Heart left ventricle (tissue), 13 donors: Measurements from ENCODE around the gene DLG1.

Source experiments
- CTCF ChIP-seq, 12 donors: fragments of 200-600 bp; sonication (generic) in 4 of 12; IDR thresholded peaks; one replicate each; pipeline versions ENCODE4 v1.5.0 to v1.8.0; 2018 to 2022; ENCODE audit warnings: antibody characterized with exemption in 12 of 12, mild to moderate bottlenecking in 5 of 12
- POLR2A ChIP-seq, 2 donors: fragments of 450-650 bp; IDR thresholded peaks; one replicate each; pipeline ENCODE4 v1.6.1; 2017; ENCODE audit warnings: antibody characterized with exemption in 2 of 2, mild to moderate bottlenecking in 2 of 2, moderate library complexity in 2 of 2
- donor health status: ischemic (EF 13 %, LVEDD 7.1; RV severe dilation, severe dysfunction).
- donor health status: DM: no; HTN: yes; CAD: no.
- donor health status: DM: no; HTN: no; CAD: no.
- donor health status: ischemic (EF 25% LVEDD 6.9; RV normal size, moderate dysfunction).
- donor health status: ischemic (EF 25% LVEDD 5.7; RV mildly dilated, moderate dysfunction).
- donor health status: ischemic (EF 35%, LVEDD 5.7; RV mildly dilated, moderate dysfunction).
- donor health status: nonischemic (EF 11% LVEDD 7.7; RV severe dilation, severe dysfunction).
- donor health status: DM: yes; HTN: yes; CAD: no.
- donor health status: PGD.
- donor health status: ischemic (EF 29% LVEDD 5.4; RV normal size, mild dysfunction).
- donor health status: nonischemic (EF 23%, LVEDD 6.1; RV moderate dilation, normal function).

DNA sequence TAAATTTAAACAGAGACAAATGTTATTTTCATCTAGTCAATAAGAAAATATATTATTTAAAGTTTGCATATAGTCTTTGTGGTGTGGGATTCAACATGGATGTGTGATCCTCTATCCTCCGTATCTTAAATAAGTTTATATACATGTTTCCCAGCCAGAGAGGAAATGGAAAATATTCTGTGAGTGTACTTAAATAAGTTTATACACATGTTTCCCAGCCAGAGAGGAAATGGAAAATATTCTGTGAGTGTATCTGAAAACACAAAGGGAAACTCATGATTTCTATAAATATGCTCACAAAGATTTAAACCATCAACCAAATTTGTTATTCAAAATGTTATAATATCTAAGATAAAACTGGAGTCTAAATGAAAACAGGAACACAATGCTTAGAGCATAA is 158.8 kb downstream of the DLG1 start:
- no peak for TF ChIP-seq CTCF (IDR thresholded peaks at IDR 0.05)
- TF ChIP-seq POLR2A (IDR thresholded peaks at IDR 0.05): no peak
